Ishikawa (cell line): Measurements from ENCODE around the gene ANKRD31.

Source experiments
- CEBPB ChIP-seq: IDR thresholded peaks from 2 replicates; pipeline ENCODE4 v1.6.1; 2012
- NFIC ChIP-seq: IDR thresholded peaks from 2 replicates; pipeline ENCODE4 v1.6.1; 2012
- TAF1 ChIP-seq: IDR thresholded peaks from 2 replicates; pipeline ENCODE4 v1.6.1; 2012; ENCODE audit warnings: low read depth, mild to moderate bottlenecking
- TCF12 ChIP-seq: IDR thresholded peaks from 2 replicates; pipeline ENCODE4 v1.6.1; 2012; ENCODE audit warnings: low read depth
- YY1 ChIP-seq: IDR thresholded peaks from 2 replicates; pipeline ENCODE4 v1.6.1; 2012; ENCODE audit warnings: low read depth
- TF ChIP-seq, protein P1 (sequence below): IDR thresholded peaks from 2 replicates; pipeline ENCODE4 v1.6.1; 2012
- TF ChIP-seq, protein P2 (sequence below): IDR thresholded peaks from 2 replicates; pipeline ENCODE4 v1.6.1; 2012; ENCODE audit warnings: low read depth, mild to moderate bottlenecking
- TF ChIP-seq, protein P3 (sequence below): IDR thresholded peaks from 2 replicates; pipeline ENCODE4 v1.6.1; 2012

DNA sequence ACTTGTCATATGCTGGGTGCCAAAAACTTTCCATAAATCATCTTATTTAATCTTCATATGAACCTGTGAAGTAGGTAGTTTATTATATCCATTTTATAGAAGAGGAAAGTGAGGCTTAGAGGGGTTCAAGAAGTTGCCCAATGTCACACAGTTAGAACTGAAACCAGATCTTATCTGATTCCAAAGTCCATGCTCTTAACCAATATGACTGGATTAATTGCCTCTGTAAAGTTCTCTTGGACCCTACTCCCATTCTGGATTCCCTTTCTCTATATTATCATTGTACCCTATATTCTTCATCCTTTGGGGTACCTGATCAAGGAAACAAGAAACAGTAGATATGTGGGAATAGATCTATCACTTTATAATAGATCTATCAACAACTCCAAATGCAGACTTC lies 119.8 kb downstream of the ANKRD31 start:
- TF ChIP-seq, protein P1, sequence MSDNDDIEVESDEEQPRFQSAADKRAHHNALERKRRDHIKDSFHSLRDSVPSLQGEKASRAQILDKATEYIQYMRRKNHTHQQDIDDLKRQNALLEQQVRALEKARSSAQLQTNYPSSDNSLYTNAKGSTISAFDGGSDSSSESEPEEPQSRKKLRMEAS: no peak
- no peak for TF ChIP-seq CEBPB
- TF ChIP-seq, protein P2, sequence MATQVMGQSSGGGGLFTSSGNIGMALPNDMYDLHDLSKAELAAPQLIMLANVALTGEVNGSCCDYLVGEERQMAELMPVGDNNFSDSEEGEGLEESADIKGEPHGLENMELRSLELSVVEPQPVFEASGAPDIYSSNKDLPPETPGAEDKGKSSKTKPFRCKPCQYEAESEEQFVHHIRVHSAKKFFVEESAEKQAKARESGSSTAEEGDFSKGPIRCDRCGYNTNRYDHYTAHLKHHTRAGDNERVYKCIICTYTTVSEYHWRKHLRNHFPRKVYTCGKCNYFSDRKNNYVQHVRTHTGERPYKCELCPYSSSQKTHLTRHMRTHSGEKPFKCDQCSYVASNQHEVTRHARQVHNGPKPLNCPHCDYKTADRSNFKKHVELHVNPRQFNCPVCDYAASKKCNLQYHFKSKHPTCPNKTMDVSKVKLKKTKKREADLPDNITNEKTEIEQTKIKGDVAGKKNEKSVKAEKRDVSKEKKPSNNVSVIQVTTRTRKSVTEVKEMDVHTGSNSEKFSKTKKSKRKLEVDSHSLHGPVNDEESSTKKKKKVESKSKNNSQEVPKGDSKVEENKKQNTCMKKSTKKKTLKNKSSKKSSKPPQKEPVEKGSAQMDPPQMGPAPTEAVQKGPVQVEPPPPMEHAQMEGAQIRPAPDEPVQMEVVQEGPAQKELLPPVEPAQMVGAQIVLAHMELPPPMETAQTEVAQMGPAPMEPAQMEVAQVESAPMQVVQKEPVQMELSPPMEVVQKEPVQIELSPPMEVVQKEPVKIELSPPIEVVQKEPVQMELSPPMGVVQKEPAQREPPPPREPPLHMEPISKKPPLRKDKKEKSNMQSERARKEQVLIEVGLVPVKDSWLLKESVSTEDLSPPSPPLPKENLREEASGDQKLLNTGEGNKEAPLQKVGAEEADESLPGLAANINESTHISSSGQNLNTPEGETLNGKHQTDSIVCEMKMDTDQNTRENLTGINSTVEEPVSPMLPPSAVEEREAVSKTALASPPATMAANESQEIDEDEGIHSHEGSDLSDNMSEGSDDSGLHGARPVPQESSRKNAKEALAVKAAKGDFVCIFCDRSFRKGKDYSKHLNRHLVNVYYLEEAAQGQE: no peak
- TF ChIP-seq TAF1: no peak
- no peak for TF ChIP-seq NFIC
- TF ChIP-seq YY1: no peak
- TF ChIP-seq TCF12: no peak
- TF ChIP-seq, protein P3, sequence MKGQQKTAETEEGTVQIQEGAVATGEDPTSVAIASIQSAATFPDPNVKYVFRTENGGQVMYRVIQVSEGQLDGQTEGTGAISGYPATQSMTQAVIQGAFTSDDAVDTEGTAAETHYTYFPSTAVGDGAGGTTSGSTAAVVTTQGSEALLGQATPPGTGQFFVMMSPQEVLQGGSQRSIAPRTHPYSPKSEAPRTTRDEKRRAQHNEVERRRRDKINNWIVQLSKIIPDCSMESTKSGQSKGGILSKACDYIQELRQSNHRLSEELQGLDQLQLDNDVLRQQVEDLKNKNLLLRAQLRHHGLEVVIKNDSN: no peak
